HepG2 (cell line): ENCODE measurements around the gene SH2B2. TPM values are rescaled to one million over a fixed set of nuclear protein-coding genes. Genes with fewer than 3 reads are reported as not detected.
A peak's percentile ranks its signal among the peaks of the same experiment; 100 is the strongest.

Experiments used
- ARHGAP35 ChIP-seq: sonication (generic); formaldehyde crosslinking; IDR thresholded peaks from 2 replicates; pipeline ENCODE4 v1.9.0; 2022; ENCODE audit warnings: mild to moderate bottlenecking, inconsistent platforms, moderate library complexity, missing genetic modification reagents, borderline replicate concordance
- ARNTL ChIP-seq: sonication (generic); formaldehyde crosslinking; IDR thresholded peaks from 2 replicates; pipeline ENCODE4 v1.4.0; 2020; ENCODE audit warnings: mild to moderate bottlenecking, missing genetic modification reagents
- BHLHE40 ChIP-seq: IDR thresholded peaks from 2 replicates; pipeline ENCODE4 v1.6.1; 2011; ENCODE audit warnings: low read length, improper control_type of control experiment
- CBX1 ChIP-seq: IDR thresholded peaks from one replicate; pipeline ENCODE4 v1.6.1; 2016; ENCODE audit warnings: antibody characterized with exemption, low read depth
- CCDC6 ChIP-seq: sonication (generic); formaldehyde crosslinking; IDR thresholded peaks from 2 replicates; pipeline ENCODE4 v1.8.1; 2022; ENCODE audit warnings: mild to moderate bottlenecking, missing genetic modification reagents, moderate library complexity
- IKZF1 ChIP-seq: fragments of 450-650 bp; IDR thresholded peaks from 2 replicates; pipeline ENCODE4 v1.7.1; 2016
- JARID2 ChIP-seq: sonication (generic); formaldehyde crosslinking; IDR thresholded peaks from 2 replicates; pipeline ENCODE4 v1.8.1; 2023; ENCODE audit warnings: missing genetic modification reagents, inconsistent platforms; ENCODE audit not compliant: insufficient replicate concordance
- MEIS1 ChIP-seq: sonication (generic); formaldehyde crosslinking; IDR thresholded peaks from 2 replicates; pipeline ENCODE4 v1.9.0; 2021; ENCODE audit warnings: mild to moderate bottlenecking, missing genetic modification reagents, moderate library complexity, borderline replicate concordance
- NCOA2 ChIP-seq: sonication (generic); formaldehyde crosslinking; IDR thresholded peaks from 2 replicates; pipeline ENCODE4 v1.8.0; 2022; ENCODE audit warnings: inconsistent platforms
- NFIC ChIP-seq: IDR thresholded peaks from 2 replicates; pipeline ENCODE4 v1.6.1; 2012; ENCODE audit warnings: mild to moderate bottlenecking, low read length, inconsistent platforms
- ZNF138 ChIP-seq: sonication (generic); formaldehyde crosslinking; IDR thresholded peaks from 2 replicates; pipeline ENCODE4 v1.5.0; 2020; ENCODE audit warnings: mild to moderate bottlenecking, low read depth, missing genetic modification reagents
- ZNF615 ChIP-seq: sonication (generic); formaldehyde crosslinking; IDR thresholded peaks from 2 replicates; pipeline ENCODE4 v1.5.0; 2020; ENCODE audit warnings: mild to moderate bottlenecking, missing genetic modification reagents, borderline replicate concordance
- ZNF724P ChIP-seq: sonication (generic); formaldehyde crosslinking; IDR thresholded peaks from 2 replicates; pipeline ENCODE4 v1.8.0; 2022; ENCODE audit warnings: missing genetic modification reagents, borderline replicate concordance
- ZNF790 ChIP-seq: sonication (generic); formaldehyde crosslinking; IDR thresholded peaks from 2 replicates; pipeline ENCODE4 v1.8.0; 2022; ENCODE audit warnings: missing genetic modification reagents, mild to moderate bottlenecking, borderline replicate concordance
- polyA plus RNA-seq, 8 experiments: library from polyadenylated mRNA; depleted of rRNA in 3 of 8; stranded (reverse) in 7 of 8; unstranded in 1 of 8; fragments of >200 nt; fragmentation: Illumina TruSeq in 4 of 8; extraction: Trizol in 4 of 8; gene quantifications; 2 replicates each; pipeline versions ENCODE4 v1.2.1 to v1.2.3, GENCODE V29; 2011 to 2016; ENCODE audit warnings: low read depth in 4 of 8, missing spikeins in 1 of 8, mixed read lengths in 1 of 8; ENCODE audit not compliant: insufficient read depth in 1 of 8
- total RNA-seq, 5 experiments: library from RNA; depleted of rRNA; stranded (reverse); fragments of >200 nt; fragmentation: Illumina TruSeq; extraction: Trizol; gene quantifications; 2 replicates each; pipeline ENCODE4 v1.2.3, GENCODE V29; 2016; ENCODE audit warnings: low read depth in 1 of 5
- TF ChIP-seq, protein P1 (sequence below): sonication (generic); formaldehyde crosslinking; IDR thresholded peaks from 2 replicates; pipeline ENCODE4 v1.8.1; 2023; ENCODE audit warnings: mild to moderate bottlenecking, missing genetic modification reagents, borderline replicate concordance
- TF ChIP-seq, protein P2 (sequence below): IDR thresholded peaks from 2 replicates; pipeline ENCODE4 v1.6.1; 2012; ENCODE audit warnings: low read length, improper control_type of control experiment
- TF ChIP-seq, protein P3 (sequence below): sonication (generic); formaldehyde crosslinking; IDR thresholded peaks from 2 replicates; pipeline ENCODE4 v1.4.0; 2020; ENCODE audit warnings: missing genetic modification reagents, mild to moderate bottlenecking, borderline replicate concordance
- TF ChIP-seq, protein P4 (sequence below): sonication (generic); formaldehyde crosslinking; IDR thresholded peaks from 2 replicates; pipeline ENCODE4 v1.4.0; 2020; ENCODE audit warnings: mild to moderate bottlenecking, missing genetic modification reagents, borderline replicate concordance

SH2B2 gene
- total and polyA plus RNA-seq, 2 of the 13 experiments (the other 11 are each of a cell fraction or from before 2014, with no cell fraction given), result 0.46 to 1.3 TPM

DNA sequence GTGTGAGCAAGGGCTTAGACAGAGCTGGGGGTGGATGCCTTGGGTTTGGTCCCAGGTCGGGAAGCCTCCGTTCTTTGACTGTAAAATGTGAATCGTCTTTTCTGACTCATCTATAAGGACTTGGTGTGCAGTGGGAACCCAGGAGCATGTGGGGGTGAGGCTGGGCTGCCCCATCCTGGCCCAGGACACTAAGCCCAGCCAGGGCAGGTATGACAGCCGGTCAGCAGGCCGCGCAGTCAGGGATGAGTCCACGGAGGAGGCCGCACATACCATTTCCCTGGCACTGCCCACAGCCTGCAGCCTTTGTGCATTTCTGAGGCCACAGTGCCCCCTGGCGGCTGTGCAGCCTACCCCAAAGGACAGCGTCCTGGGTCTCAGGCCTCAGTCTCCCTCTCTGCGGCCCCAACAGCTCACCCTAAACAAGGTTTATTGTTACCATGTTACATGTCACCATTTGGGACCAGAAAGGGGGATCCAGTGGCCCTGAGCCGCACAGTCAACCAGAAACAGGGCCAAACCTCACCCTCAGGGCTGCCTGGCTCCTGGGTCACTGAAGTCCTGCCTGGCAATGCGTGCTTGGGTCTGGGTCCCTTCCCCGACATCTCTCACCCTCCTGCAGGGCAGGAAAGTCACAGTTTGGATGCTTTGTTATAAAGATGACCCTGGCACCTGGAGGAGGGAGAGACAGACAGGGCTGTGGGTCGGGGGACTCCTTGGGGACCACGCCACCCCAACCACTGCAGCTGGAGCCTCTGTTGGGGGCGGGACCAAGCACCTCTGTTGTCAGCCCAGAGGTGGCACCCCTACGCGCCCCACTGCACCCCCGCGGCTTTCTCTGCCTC, 14.4 kb upstream of the SH2B2 start (continued):
- TF ChIP-seq BHLHE40 (no peak), ZNF790 (CRISPR knock-in tag) (no peak), JARID2 (CRISPR knock-in tag) (no peak), NFIC (no peak), ZNF138 (CRISPR knock-in tag) (no peak), ZNF615 (no peak), CBX1 (no peak), ARNTL (CRISPR knock-in tag) (peak; percentile 60), ARHGAP35 (CRISPR knock-in tag) (no peak), ZNF724P (no peak), NCOA2 (CRISPR knock-in tag) (no peak), IKZF1 (no peak), MEIS1 (CRISPR knock-in tag) (peak; percentile 65; the same call in 1 of the 2 replicates), CCDC6 (CRISPR knock-in tag) (no peak)
- TF ChIP-seq, protein P1, sequence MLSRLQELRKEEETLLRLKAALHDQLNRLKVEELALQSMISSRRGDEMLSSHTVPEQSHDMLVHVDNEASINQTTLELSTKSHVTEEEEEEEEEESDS (CRISPR knock-in tag), result no peak
- TF ChIP-seq, protein P2, sequence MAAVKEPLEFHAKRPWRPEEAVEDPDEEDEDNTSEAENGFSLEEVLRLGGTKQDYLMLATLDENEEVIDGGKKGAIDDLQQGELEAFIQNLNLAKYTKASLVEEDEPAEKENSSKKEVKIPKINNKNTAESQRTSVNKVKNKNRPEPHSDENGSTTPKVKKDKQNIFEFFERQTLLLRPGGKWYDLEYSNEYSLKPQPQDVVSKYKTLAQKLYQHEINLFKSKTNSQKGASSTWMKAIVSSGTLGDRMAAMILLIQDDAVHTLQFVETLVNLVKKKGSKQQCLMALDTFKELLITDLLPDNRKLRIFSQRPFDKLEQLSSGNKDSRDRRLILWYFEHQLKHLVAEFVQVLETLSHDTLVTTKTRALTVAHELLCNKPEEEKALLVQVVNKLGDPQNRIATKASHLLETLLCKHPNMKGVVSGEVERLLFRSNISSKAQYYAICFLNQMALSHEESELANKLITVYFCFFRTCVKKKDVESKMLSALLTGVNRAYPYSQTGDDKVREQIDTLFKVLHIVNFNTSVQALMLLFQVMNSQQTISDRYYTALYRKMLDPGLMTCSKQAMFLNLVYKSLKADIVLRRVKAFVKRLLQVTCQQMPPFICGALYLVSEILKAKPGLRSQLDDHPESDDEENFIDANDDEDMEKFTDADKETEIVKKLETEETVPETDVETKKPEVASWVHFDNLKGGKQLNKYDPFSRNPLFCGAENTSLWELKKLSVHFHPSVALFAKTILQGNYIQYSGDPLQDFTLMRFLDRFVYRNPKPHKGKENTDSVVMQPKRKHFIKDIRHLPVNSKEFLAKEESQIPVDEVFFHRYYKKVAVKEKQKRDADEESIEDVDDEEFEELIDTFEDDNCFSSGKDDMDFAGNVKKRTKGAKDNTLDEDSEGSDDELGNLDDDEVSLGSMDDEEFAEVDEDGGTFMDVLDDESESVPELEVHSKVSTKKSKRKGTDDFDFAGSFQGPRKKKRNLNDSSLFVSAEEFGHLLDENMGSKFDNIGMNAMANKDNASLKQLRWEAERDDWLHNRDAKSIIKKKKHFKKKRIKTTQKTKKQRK, result no peak
- TF ChIP-seq, protein P3, sequence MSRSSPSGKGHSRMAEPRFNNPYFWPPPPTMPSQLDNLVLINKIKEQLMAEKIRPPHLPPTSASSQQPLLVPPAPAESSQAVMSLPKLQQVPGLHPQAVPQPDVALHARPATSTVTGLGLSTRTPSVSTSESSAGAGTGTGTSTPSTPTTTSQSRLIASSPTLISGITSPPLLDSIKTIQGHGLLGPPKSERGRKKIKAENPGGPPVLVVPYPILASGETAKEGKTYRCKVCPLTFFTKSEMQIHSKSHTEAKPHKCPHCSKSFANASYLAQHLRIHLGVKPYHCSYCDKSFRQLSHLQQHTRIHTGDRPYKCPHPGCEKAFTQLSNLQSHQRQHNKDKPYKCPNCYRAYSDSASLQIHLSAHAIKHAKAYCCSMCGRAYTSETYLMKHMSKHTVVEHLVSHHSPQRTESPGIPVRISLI, result no peak
- TF ChIP-seq, protein P4, sequence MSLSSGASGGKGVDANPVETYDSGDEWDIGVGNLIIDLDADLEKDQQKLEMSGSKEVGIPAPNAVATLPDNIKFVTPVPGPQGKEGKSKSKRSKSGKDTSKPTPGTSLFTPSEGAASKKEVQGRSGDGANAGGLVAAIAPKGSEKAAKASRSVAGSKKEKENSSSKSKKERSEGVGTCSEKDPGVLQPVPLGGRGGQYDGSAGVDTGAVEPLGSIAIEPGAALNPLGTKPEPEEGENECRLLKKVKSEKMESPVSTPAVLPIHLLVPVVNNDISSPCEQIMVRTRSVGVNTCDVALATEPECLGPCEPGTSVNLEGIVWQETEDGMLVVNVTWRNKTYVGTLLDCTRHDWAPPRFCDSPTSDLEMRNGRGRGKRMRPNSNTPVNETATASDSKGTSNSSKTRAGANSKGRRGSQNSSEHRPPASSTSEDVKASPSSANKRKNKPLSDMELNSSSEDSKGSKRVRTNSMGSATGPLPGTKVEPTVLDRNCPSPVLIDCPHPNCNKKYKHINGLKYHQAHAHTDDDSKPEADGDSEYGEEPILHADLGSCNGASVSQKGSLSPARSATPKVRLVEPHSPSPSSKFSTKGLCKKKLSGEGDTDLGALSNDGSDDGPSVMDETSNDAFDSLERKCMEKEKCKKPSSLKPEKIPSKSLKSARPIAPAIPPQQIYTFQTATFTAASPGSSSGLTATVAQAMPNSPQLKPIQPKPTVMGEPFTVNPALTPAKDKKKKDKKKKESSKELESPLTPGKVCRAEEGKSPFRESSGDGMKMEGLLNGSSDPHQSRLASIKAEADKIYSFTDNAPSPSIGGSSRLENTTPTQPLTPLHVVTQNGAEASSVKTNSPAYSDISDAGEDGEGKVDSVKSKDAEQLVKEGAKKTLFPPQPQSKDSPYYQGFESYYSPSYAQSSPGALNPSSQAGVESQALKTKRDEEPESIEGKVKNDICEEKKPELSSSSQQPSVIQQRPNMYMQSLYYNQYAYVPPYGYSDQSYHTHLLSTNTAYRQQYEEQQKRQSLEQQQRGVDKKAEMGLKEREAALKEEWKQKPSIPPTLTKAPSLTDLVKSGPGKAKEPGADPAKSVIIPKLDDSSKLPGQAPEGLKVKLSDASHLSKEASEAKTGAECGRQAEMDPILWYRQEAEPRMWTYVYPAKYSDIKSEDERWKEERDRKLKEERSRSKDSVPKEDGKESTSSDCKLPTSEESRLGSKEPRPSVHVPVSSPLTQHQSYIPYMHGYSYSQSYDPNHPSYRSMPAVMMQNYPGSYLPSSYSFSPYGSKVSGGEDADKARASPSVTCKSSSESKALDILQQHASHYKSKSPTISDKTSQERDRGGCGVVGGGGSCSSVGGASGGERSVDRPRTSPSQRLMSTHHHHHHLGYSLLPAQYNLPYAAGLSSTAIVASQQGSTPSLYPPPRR (CRISPR knock-in tag), result no peak
